Keratinocyte (primary cell): Measurements from ENCODE around the gene KSR2. TPM values are rescaled to one million over a fixed set of nuclear protein-coding genes. Genes with fewer than 3 reads are reported as not detected.

Experiments
- DNase-seq: peaks from one replicate; pipeline ENCODE4 v3.0.0-alpha.2; 2011; ENCODE audit warnings: low read depth, missing footprints, low spot score
- FAIRE-seq: peaks from 2 replicates; lab custom pipeline; 2011; peaks lifted over from hg19 to GRCh38; lab: Jason Lieb, UNC
- H2AFZ ChIP-seq: 2 replicates; pipeline ENCODE4 v1.6.0; 2012; ENCODE audit warnings: low read length, control low read depth, inconsistent platforms; ENCODE audit not compliant: control insufficient read depth
- H3K27ac ChIP-seq: 2 replicates; pipeline ENCODE4 v1.5.1; 2011; ENCODE audit warnings: low read length; ENCODE audit not compliant: control insufficient read depth, insufficient read depth
- H3K27me3 ChIP-seq: 3 replicates; pipeline ENCODE4 v1.6.0; 2011; ENCODE audit warnings: low read length; ENCODE audit not compliant: control insufficient read depth, insufficient read depth; ENCODE audit errors: extremely low read depth
- H3K36me3 ChIP-seq, 2 experiments: 2 replicates in 1 of 2; 3 replicates in 1 of 2; pipeline ENCODE4 v1.5.1; 2011; ENCODE audit warnings: low read length in 2 of 2, mild to moderate bottlenecking in 1 of 2; ENCODE audit not compliant: control insufficient read depth in 2 of 2, insufficient read depth in 2 of 2; ENCODE audit errors: extremely low read depth in 1 of 2
- H3K4me1 ChIP-seq: 3 replicates; pipeline ENCODE4 v1.5.1; 2011; ENCODE audit warnings: low read length; ENCODE audit not compliant: control insufficient read depth, insufficient read depth; ENCODE audit errors: extremely low read depth
- H3K4me2 ChIP-seq: 3 replicates; pipeline ENCODE4 v1.6.0; 2011; ENCODE audit warnings: low read depth, low read length; ENCODE audit not compliant: control insufficient read depth, insufficient read depth; ENCODE audit errors: extremely low read depth
- H3K4me3 ChIP-seq, 3 experiments: fragments of 200-600 bp in 1 of 3; sonication (generic) in 1 of 3; 2 replicates in 2 of 3; 3 replicates in 1 of 3; pipeline ENCODE4 v1.5.1; 2011 to 2016; ENCODE audit warnings: low read length in 3 of 3, mild to moderate bottlenecking in 3 of 3, control low read depth in 2 of 3, inconsistent platforms in 1 of 3, low read depth in 1 of 3, mixed read lengths in 1 of 3, mixed run types in 1 of 3, moderate library complexity in 1 of 3; ENCODE audit not compliant: control insufficient read depth in 2 of 3, insufficient read depth in 2 of 3; ENCODE audit errors: extremely low read depth in 1 of 3
- H3K79me2 ChIP-seq: 2 replicates; pipeline ENCODE4 v1.6.0; 2012; ENCODE audit warnings: low read length; ENCODE audit not compliant: control insufficient read depth, insufficient read depth
- H3K9ac ChIP-seq: 3 replicates; pipeline ENCODE4 v1.6.0; 2011; ENCODE audit warnings: low read length; ENCODE audit not compliant: control insufficient read depth, insufficient read depth; ENCODE audit errors: extremely low read depth
- H3K9me1 ChIP-seq: 3 replicates; pipeline ENCODE4 v1.6.0; 2011; ENCODE audit warnings: low read length; ENCODE audit not compliant: control insufficient read depth, insufficient read depth; ENCODE audit errors: extremely low read depth
- H3K9me3 ChIP-seq: 2 replicates; pipeline ENCODE4 v1.5.1; 2012; ENCODE audit warnings: low read depth, low read length; ENCODE audit not compliant: control insufficient read depth
- H4K20me1 ChIP-seq: 3 replicates; pipeline ENCODE4 v1.6.0; 2011; ENCODE audit warnings: low read length; ENCODE audit not compliant: control insufficient read depth, insufficient read depth; ENCODE audit errors: extremely low read depth
- EZH2 ChIP-seq: IDR thresholded peaks from one replicate; pipeline ENCODE4 v1.6.1; 2012; ENCODE audit warnings: inconsistent platforms, mild to moderate bottlenecking, low read length, moderate library complexity
- dilution Hi-C: fragments of 300-500 bp; cut with MboI; formaldehyde crosslinking; loops from one replicate; pipeline ENCODE4 v1.7.0; 2020; ENCODE audit warnings: low sequenced_read_pairs; ENCODE audit not compliant: extremely low pct_ligation_motif_present
- polyA plus RNA-seq, 5 experiments: library from polyadenylated mRNA; depleted of rRNA in 3 of 5; stranded (reverse) in 3 of 5; stranded (forward) in 1 of 5; unstranded in 1 of 5; fragments of >200 nt; gene quantifications; 1 replicate in 1 of 5; 2 replicates in 3 of 5; 3 replicates in 1 of 5; pipeline versions ENCODE4 v1.2.1 to v1.2.3, GENCODE V29; 2011 to 2012; ENCODE audit warnings: missing spikeins in 2 of 5, low read depth in 1 of 5, low replicate concordance in 1 of 5
- TF ChIP-seq, protein P1 (sequence below), 3 experiments: IDR thresholded peaks in 1 of 3; conservative IDR thresholded peaks in 1 of 3; optimal IDR thresholded peaks in 1 of 3; 2 replicates in 2 of 3; 3 replicates in 1 of 3; pipeline versions ENCODE3 to v1.5.1; 2011; ENCODE audit warnings: low read length in 3 of 3, mild to moderate bottlenecking in 3 of 3, moderate library complexity in 2 of 3, control low read depth in 1 of 3, inconsistent platforms in 1 of 3; ENCODE audit not compliant: insufficient read depth in 2 of 3; ENCODE audit errors: extremely low read depth in 1 of 3

Gene KSR2
- polyA plus RNA-seq, 1 donor (not counting 4 experiments of a cell fraction or from before 2014, with no cell fraction given) = 0.01 TPM

DNA sequence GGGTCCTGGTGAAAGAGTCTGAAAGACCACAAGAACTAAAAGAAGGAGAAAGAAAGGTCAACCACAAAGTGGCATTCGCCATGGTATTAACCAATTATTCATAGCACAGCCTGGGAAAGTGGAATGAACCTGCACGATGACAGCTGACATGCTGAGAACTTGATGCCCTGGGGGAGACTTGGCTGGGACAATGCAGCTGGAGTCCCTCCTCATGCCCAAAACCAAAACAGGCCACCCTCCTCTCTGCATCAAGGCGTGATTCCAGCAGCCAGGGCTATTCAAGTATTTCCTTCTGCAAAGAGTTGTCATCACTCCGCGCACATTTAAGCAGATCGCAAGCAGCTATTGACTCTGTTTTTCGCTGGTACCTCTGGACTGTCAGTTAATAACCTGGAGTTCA is 440.3 kb downstream of the KSR2 start:
- Histone ChIP-seq H4K20me1 (no peaks in the 10 kb centered on the region), H2AFZ (no peak overlapping the region), H3K27me3 (no peaks in the 10 kb centered on the region), H3K9me3 (no peaks in the 10 kb centered on the region), H3K79me2 (no peaks in the 10 kb centered on the region), H3K4me3 (no peak overlapping the region), H3K27ac (no peak overlapping the region), H3K4me2 (no peak overlapping the region), H3K4me1 (no peaks in the 10 kb centered on the region), H3K36me3 (no peaks in the 10 kb centered on the region), H3K9ac (no peak overlapping the region), H3K9me1 (no peaks in the 10 kb centered on the region)
- FAIRE-seq = no peak
- TF ChIP-seq EZH2 = no peak
- TF ChIP-seq, protein P1, sequence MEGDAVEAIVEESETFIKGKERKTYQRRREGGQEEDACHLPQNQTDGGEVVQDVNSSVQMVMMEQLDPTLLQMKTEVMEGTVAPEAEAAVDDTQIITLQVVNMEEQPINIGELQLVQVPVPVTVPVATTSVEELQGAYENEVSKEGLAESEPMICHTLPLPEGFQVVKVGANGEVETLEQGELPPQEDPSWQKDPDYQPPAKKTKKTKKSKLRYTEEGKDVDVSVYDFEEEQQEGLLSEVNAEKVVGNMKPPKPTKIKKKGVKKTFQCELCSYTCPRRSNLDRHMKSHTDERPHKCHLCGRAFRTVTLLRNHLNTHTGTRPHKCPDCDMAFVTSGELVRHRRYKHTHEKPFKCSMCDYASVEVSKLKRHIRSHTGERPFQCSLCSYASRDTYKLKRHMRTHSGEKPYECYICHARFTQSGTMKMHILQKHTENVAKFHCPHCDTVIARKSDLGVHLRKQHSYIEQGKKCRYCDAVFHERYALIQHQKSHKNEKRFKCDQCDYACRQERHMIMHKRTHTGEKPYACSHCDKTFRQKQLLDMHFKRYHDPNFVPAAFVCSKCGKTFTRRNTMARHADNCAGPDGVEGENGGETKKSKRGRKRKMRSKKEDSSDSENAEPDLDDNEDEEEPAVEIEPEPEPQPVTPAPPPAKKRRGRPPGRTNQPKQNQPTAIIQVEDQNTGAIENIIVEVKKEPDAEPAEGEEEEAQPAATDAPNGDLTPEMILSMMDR (optimal IDR thresholded peaks at IDR 0.05 in 1 of 3, IDR thresholded peaks at IDR 0.05 in 1 of 3, conservative IDR thresholded peaks at IDR 0.05 in 1 of 3; ENCODE audit: extremely low read depth in 1 of 3, insufficient read depth in 2 of 3, low read length in 3 of 3) = no peak
- DNase-seq = no peak
- dilution Hi-C loops = no loop called here

DNA sequence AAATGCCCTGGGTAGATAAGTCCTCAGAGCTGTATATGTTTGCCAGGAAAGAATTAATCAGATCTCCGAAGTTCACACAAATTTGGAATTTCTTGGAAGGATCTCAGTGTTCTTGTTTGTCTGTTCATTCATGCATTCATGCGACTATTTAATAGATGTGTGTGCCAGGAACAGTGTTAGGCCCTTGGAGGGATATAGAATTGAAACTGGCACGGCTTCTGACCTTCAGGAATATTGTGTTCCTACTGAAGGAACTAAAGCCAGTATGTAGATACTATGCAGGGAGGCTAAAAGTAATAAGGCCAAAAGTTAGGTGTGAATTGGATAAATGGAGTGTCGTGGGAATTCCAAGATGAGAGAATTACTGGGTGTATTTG is 441.3 kb downstream of the KSR2 start:
- H3K4me1 ChIP-seq = no peaks in the 10 kb centered on the region
- H2AFZ ChIP-seq = no peak overlapping the region
- no peaks in the 10 kb centered on the region for H3K36me3 ChIP-seq
- H3K4me3 ChIP-seq = no peak overlapping the region
- no peak overlapping the region for H3K27ac ChIP-seq
- H3K9me3 ChIP-seq = no peaks in the 10 kb centered on the region
- no peak for FAIRE-seq
- H3K4me2 ChIP-seq = no peak overlapping the region
- H3K79me2 ChIP-seq = no peaks in the 10 kb centered on the region
- H3K9ac ChIP-seq = no peak overlapping the region
- dilution Hi-C loops = no loop called here
- DNase-seq = no peak
- H3K9me1 ChIP-seq = no peaks in the 10 kb centered on the region
- no peaks in the 10 kb centered on the region for H4K20me1 ChIP-seq
- TF ChIP-seq, protein P1 (optimal IDR thresholded peaks at IDR 0.05 in 1 of 3, IDR thresholded peaks at IDR 0.05 in 1 of 3, conservative IDR thresholded peaks at IDR 0.05 in 1 of 3; ENCODE audit: extremely low read depth in 1 of 3, insufficient read depth in 2 of 3, low read length in 3 of 3) = no peak
- TF ChIP-seq EZH2 = no peak
- no peaks in the 10 kb centered on the region for H3K27me3 ChIP-seq
